HepG2 (cell line): ENCODE measurements around the gene DIP2C. TPM values are rescaled to one million over a fixed set of nuclear protein-coding genes. Genes with fewer than 3 reads are reported as not detected.

Source experiments
- ATAC-seq: fragments of 200-7000 bp; cut with Tn5 transposase; 3 replicates; pipeline ENCODE4 v1.9.1; 2020; ENCODE audit warnings: mild to moderate bottlenecking, moderate library complexity
- BruUV-seq: library from RNA; stranded (reverse); fragments of 400-500 nt; replicated peaks from 2 replicates; lab custom pipeline; 2021; lab: Mats Ljungman, UMichigan
- CTCF ChIA-PET: fragments of 300-600 bp; formaldehyde crosslinking; extraction: SDS; loops from one replicate; lab custom pipeline; 2021; ENCODE audit warnings: low total read pairs, inconsistent platforms, low intra/inter-chr PET ratio; lab: Yijun Ruan, JAX
- POLR2A ChIA-PET: fragments of 350-600 bp; sonication (Branson Sonifier 250); formaldehyde crosslinking; loops from one replicate; lab custom pipeline; 2020; ENCODE audit warnings: antibody characterized with exemption, inconsistent platforms; lab: Yijun Ruan, JAX
- DNase-seq: peaks from one replicate; pipeline ENCODE4 v3.0.0-alpha.2; 2015; ENCODE audit warnings: low spot score
- FAIRE-seq: peaks from 3 replicates; lab custom pipeline; 2011; peaks lifted over from hg19 to GRCh38; lab: Jason Lieb, UNC
- H2AFZ ChIP-seq: one replicate; pipeline ENCODE4 v1.6.1; 2011; ENCODE audit warnings: low read length, inconsistent platforms
- H3K27ac ChIP-seq: fragments of 300-600 bp; 3 replicates; pipeline ENCODE4 v1.8.0; 2011; ENCODE audit warnings: mixed run types, mild to moderate bottlenecking, mixed read lengths, low read length, inconsistent platforms; ENCODE audit not compliant: insufficient read depth; ENCODE audit errors: extremely low read length
- H3K27me3 ChIP-seq, 2 experiments: fragments of 200-600 bp in 1 of 2; 2 replicates in 1 of 2; 3 replicates in 1 of 2; pipeline versions ENCODE4 v1.6.0 to v1.8.0; 2011; ENCODE audit warnings: low read length in 2 of 2, mild to moderate bottlenecking in 2 of 2, moderate library complexity in 2 of 2, inconsistent platforms in 1 of 2; ENCODE audit not compliant: insufficient read depth in 2 of 2, control insufficient read depth in 1 of 2
- H3K36me3 ChIP-seq, 2 experiments: fragments of 200-600 bp in 1 of 2; replicated peaks in 1 of 2; 2 replicates in 1 of 2; 3 replicates in 1 of 2; pipeline versions ENCODE4 v1.5.1 to v1.8.0; 2011; ENCODE audit warnings: low read length in 2 of 2, inconsistent platforms in 1 of 2; ENCODE audit not compliant: insufficient read depth in 2 of 2, control insufficient read depth in 1 of 2
- H3K4me1 ChIP-seq: 2 replicates; pipeline ENCODE4 v1.5.1; 2012; ENCODE audit warnings: low read length, inconsistent platforms; ENCODE audit not compliant: insufficient read depth
- H3K4me2 ChIP-seq: 2 replicates; pipeline ENCODE4 v1.6.0; 2011; ENCODE audit warnings: low read depth, low read length, inconsistent platforms
- H3K4me3 ChIP-seq, 3 experiments: fragments of 200-600 bp in 1 of 3; sonication (generic), shearing (Covaris generic) in 1 of 3; replicated peaks in 1 of 3; 2 replicates each; pipeline ENCODE4 v1.5.1; 2011 to 2016; ENCODE audit warnings: low read length in 3 of 3, inconsistent platforms in 2 of 3, low read depth in 2 of 3, mild to moderate bottlenecking in 2 of 3, control low read depth in 1 of 3, mixed read lengths in 1 of 3; ENCODE audit not compliant: insufficient read depth in 1 of 3
- H3K79me2 ChIP-seq: one replicate; pipeline ENCODE4 v1.6.1; 2011; ENCODE audit warnings: low read length, inconsistent platforms; ENCODE audit not compliant: insufficient read depth
- H3K9ac ChIP-seq: 2 replicates; pipeline ENCODE4 v1.6.0; 2011; ENCODE audit warnings: mild to moderate bottlenecking, low read depth, low read length, inconsistent platforms; ENCODE audit not compliant: insufficient read depth
- H3K9me3 ChIP-seq: 2 replicates; pipeline ENCODE4 v1.5.1; 2012; ENCODE audit warnings: mild to moderate bottlenecking, low read length
- H4K20me1 ChIP-seq: 2 replicates; pipeline ENCODE4 v1.6.0; 2011; ENCODE audit warnings: inconsistent platforms, mild to moderate bottlenecking, low read length, moderate library complexity; ENCODE audit not compliant: insufficient read depth
- DNMT1 ChIP-seq: sonication (generic); formaldehyde crosslinking; IDR thresholded peaks from 2 replicates; pipeline ENCODE4 v1.5.1; 2020; ENCODE audit warnings: mild to moderate bottlenecking, missing genetic modification reagents
- GLMP ChIP-seq: sonication (generic); formaldehyde crosslinking; IDR thresholded peaks from 2 replicates; pipeline ENCODE4 v1.9.0; 2021; ENCODE audit warnings: missing genetic modification reagents, mild to moderate bottlenecking, borderline replicate concordance
- MAFK ChIP-seq, 2 experiments: IDR thresholded peaks in 1 of 2; conservative IDR thresholded peaks in 1 of 2; 2 replicates each; pipeline ENCODE4 v1.6.1; 2011; ENCODE audit warnings: improper control_type of control experiment in 2 of 2, low read length in 2 of 2
- MXD4 ChIP-seq: IDR thresholded peaks from 2 replicates; pipeline ENCODE4 v1.6.1; 2016; ENCODE audit warnings: mild to moderate bottlenecking, missing biosample characterization, missing genetic modification reagents
- YEATS4 ChIP-seq: sonication (generic); formaldehyde crosslinking; IDR thresholded peaks from 2 replicates; pipeline ENCODE4 v1.4.0; 2020; ENCODE audit warnings: missing genetic modification reagents, borderline replicate concordance
- ZBTB33 ChIP-seq: sonication (generic); formaldehyde crosslinking; IDR thresholded peaks from 2 replicates; pipeline ENCODE4 v1.4.0; 2020; ENCODE audit warnings: missing genetic modification reagents
- ZBTB43 ChIP-seq: sonication (generic); formaldehyde crosslinking; conservative IDR thresholded peaks from 2 replicates; pipeline ENCODE4 v1.4.0; 2020; ENCODE audit warnings: missing genetic modification reagents
- ZNF709 ChIP-seq: sonication (generic); formaldehyde crosslinking; IDR thresholded peaks from 2 replicates; pipeline ENCODE4 v1.5.0; 2020; ENCODE audit warnings: mild to moderate bottlenecking, missing genetic modification reagents
- ZNF740 ChIP-seq: sonication (generic); formaldehyde crosslinking; IDR thresholded peaks from 2 replicates; pipeline ENCODE4 v1.4.0; 2020; ENCODE audit warnings: missing genetic modification reagents
- ZNF883 ChIP-seq: sonication (generic); formaldehyde crosslinking; IDR thresholded peaks from 2 replicates; pipeline ENCODE4 v1.5.1; 2020; ENCODE audit warnings: mild to moderate bottlenecking, missing genetic modification reagents; ENCODE audit errors: not compliant biosample characterization
- WGBS: methylation state at CpG from one replicate; pipeline ENCODE4 v1.1.6; 2017; ENCODE audit warnings: low lambda C conversion rate; 5-methylcytosine and 5-hydroxymethylcytosine counted together
- in situ Hi-C: cut with HindIII; loops from 2 replicates; pipeline ENCODE4 v1.10.0; 2017; ENCODE audit warnings: low pct_unique_long_range_greater_than_20kb; ENCODE audit not compliant: extremely low pct_ligation_motif_present
- intact Hi-C: fragments of 100-400 bp; cut with micrococcal nuclease; formaldehyde crosslinking; loops from one replicate; pipeline ENCODE4 v1.10.0; 2022; ENCODE audit not compliant: unreplicated experiment
- polyA plus RNA-seq, 8 experiments: library from polyadenylated mRNA; depleted of rRNA in 3 of 8; stranded (reverse) in 7 of 8; unstranded in 1 of 8; fragments of >200 nt; fragmentation: Illumina TruSeq in 4 of 8; extraction: Trizol in 4 of 8; gene quantifications; 2 replicates each; pipeline versions ENCODE4 v1.2.1 to v1.2.3, GENCODE V29; 2011 to 2016; ENCODE audit warnings: low read depth in 4 of 8, missing spikeins in 1 of 8, mixed read lengths in 1 of 8; ENCODE audit not compliant: insufficient read depth in 1 of 8
- total RNA-seq, 5 experiments: library from RNA; depleted of rRNA; stranded (reverse); fragments of >200 nt; fragmentation: Illumina TruSeq; extraction: Trizol; gene quantifications; 2 replicates each; pipeline ENCODE4 v1.2.3, GENCODE V29; 2016; ENCODE audit warnings: low read depth in 1 of 5

Gene DIP2C
- total and polyA plus RNA-seq, 2 of the 13 experiments (the other 11 are each of a cell fraction or from before 2014, with no cell fraction given), result 2.2 to 2.7 TPM

GRCh38 chr10:406976-407375 lies 282.5 kb downstream of the DIP2C start:
- BruUV-seq, result no TSS peak
- intact Hi-C loops, result no loop called here
- Histone ChIP-seq H3K9ac (no peak overlapping the region), H3K27me3 (no peaks in the 10 kb centered on the region), H3K4me1 (no peaks in the 10 kb centered on the region), H3K9me3 (no peaks in the 10 kb centered on the region), H3K79me2 (no peaks in the 10 kb centered on the region), H3K27ac (no peak overlapping the region), H3K36me3 (peaks cover 0 to 9% of the 10 kb centered on the region in 2 experiments; a peak in 2 of 5 replicates), H4K20me1 (no peaks in the 10 kb centered on the region), H3K4me3 (no peak overlapping the region), H2AFZ (no peak overlapping the region), H3K4me2 (no peak overlapping the region)
- TF ChIP-seq ZBTB43 (CRISPR knock-in tag) (no peak), ZBTB33 (CRISPR knock-in tag) (no peak), MAFK (conservative IDR thresholded peaks at IDR 0.05 in 1 of 2, IDR thresholded peaks at IDR 0.05 in 1 of 2; ENCODE audit: low read length in 2 of 2) (no peak), DNMT1 (CRISPR knock-in tag) (no peak), GLMP (CRISPR knock-in tag) (no peak), ZNF740 (CRISPR knock-in tag) (no peak), ZNF883 (CRISPR knock-in tag) (no peak), ZNF709 (CRISPR knock-in tag) (no peak), MXD4 (CRISPR knock-in tag) (no peak), YEATS4 (no peak)
- no peak for DNase-seq
- ChIA-PET POLR2A (no interaction called here), CTCF (no interaction called here)
- ATAC-seq, result no peak
- FAIRE-seq, result no peak
- in situ Hi-C loops, result no loop called here
- WGBS, result 98% methylated on average over 13 of the region's 13 CpGs
